ENCODE data around the gene ZNF821.

DNA sequence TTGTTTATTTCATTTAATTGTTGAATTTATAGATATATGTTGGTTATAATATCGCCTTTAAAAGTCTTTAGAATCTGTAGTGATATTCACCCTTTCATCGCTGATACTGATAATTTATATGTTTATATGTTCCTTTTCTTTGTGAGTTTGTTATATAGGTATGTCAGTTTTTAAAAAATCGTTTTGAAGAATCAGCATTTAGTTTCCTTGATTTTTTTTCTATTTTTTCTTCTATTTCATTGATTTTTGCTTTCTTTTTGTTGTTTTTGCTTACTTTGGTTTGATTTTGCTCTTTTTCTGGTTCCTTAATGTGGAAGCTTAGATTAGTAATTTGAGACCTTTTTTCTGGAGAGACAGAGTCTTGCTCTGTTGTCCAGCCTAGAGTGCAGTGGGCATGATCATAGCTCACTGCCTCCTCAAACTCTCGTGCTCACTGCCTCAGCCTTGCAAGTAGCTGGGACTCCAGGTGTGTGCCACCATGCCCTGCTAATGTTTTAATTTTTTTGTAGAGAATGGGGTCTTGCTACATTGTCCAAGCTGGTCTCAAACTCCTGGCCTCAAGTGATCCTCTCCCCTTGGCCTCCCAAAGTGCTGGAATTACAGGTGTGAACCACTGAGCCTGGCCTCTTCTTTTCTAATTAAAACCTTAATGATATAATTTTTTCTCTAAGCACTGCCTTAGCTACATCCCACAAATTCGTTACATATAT is 18.8 kb upstream of the ZNF821 start:
- TF ChIP-seq, protein P1, sequence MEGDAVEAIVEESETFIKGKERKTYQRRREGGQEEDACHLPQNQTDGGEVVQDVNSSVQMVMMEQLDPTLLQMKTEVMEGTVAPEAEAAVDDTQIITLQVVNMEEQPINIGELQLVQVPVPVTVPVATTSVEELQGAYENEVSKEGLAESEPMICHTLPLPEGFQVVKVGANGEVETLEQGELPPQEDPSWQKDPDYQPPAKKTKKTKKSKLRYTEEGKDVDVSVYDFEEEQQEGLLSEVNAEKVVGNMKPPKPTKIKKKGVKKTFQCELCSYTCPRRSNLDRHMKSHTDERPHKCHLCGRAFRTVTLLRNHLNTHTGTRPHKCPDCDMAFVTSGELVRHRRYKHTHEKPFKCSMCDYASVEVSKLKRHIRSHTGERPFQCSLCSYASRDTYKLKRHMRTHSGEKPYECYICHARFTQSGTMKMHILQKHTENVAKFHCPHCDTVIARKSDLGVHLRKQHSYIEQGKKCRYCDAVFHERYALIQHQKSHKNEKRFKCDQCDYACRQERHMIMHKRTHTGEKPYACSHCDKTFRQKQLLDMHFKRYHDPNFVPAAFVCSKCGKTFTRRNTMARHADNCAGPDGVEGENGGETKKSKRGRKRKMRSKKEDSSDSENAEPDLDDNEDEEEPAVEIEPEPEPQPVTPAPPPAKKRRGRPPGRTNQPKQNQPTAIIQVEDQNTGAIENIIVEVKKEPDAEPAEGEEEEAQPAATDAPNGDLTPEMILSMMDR (IDR thresholded peaks at IDR 0.05 in 8 of 11, conservative IDR thresholded peaks at IDR 0.05 in 3 of 11): no peak
- TF ChIP-seq POLR2A (IDR thresholded peaks at IDR 0.05) (no peak), POLR2AphosphoS5 (IDR thresholded peaks at IDR 0.05) (no peak)
